ENCODE results near the gene ATOH8.

DNA sequence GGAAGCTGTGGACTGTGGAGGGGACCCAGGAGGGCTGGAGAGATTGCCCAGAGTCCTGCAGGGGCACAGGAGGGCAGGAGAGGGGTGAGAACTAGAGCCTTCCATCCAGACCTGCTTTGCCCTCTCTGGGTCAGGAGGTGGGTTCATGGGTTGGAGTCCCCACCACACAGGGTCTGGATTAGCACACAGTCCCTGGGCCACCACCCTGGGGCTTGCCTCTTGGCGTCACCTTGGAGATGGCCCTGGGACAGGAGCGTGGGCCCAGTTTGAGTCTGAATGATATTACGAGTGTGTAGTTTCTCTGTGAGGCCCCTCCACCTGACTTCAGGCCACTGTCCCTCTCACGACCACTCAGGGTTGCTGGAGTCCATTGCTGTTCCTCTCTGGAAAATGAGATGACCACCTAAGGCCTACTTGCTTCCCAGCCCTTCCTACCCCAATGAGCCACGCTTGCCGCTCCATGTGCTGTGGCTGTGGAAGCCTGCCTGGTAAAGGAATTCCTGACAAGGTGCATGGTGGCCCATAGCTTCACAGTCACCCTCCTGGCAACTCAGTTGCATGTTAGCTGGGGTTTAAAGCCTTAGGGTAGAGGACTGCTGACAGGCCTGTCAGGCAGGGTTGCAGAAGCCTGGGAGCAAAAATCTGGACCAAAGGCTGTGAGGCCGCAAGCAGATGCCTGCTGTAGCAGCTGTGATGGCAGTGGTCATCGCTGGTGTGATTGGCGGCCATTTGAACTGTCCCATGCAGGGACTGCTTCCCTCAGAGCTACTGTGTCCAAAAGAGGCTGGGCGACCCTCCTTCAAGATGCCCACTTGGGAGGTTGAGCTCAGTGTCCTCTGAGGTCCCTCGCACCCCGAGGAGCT is 14.2 kb downstream of the ATOH8 start:
- TF ChIP-seq, protein P1, sequence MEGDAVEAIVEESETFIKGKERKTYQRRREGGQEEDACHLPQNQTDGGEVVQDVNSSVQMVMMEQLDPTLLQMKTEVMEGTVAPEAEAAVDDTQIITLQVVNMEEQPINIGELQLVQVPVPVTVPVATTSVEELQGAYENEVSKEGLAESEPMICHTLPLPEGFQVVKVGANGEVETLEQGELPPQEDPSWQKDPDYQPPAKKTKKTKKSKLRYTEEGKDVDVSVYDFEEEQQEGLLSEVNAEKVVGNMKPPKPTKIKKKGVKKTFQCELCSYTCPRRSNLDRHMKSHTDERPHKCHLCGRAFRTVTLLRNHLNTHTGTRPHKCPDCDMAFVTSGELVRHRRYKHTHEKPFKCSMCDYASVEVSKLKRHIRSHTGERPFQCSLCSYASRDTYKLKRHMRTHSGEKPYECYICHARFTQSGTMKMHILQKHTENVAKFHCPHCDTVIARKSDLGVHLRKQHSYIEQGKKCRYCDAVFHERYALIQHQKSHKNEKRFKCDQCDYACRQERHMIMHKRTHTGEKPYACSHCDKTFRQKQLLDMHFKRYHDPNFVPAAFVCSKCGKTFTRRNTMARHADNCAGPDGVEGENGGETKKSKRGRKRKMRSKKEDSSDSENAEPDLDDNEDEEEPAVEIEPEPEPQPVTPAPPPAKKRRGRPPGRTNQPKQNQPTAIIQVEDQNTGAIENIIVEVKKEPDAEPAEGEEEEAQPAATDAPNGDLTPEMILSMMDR (IDR thresholded peaks at IDR 0.05; ENCODE audit: insufficient read depth, low read depth, low read length) = no peak
- no peak for TF ChIP-seq EZH2 (IDR thresholded peaks at IDR 0.05; ENCODE audit: insufficient read depth, low read length)
